ENCODE results near the gene UNKL.

DNA sequence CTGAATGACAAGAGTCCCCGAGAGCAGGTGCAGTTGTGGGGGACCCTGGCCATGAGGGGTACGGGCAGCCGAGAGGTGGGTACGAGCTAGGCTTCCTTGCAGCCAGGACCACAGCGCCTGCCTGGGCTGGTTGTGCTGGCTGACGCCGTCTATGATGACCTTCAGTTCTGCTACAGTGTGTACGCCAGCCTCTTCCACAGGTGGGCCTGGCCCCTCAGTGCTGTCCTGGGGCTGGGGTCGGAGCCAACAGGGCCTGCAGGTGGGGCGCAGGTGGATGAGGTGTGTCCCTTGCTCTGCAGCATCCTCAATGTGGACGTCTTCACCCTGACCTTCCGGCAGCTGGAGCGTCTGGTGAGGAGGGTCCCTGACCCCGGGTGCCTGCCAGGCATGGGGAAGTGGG lies 70.0 kb downstream of the UNKL start:
- TF ChIP-seq POLR2A (IDR thresholded peaks at IDR 0.05) (no peak), POLR2AphosphoS5 (IDR thresholded peaks at IDR 0.05) (no peak)
- TF ChIP-seq, protein P1, sequence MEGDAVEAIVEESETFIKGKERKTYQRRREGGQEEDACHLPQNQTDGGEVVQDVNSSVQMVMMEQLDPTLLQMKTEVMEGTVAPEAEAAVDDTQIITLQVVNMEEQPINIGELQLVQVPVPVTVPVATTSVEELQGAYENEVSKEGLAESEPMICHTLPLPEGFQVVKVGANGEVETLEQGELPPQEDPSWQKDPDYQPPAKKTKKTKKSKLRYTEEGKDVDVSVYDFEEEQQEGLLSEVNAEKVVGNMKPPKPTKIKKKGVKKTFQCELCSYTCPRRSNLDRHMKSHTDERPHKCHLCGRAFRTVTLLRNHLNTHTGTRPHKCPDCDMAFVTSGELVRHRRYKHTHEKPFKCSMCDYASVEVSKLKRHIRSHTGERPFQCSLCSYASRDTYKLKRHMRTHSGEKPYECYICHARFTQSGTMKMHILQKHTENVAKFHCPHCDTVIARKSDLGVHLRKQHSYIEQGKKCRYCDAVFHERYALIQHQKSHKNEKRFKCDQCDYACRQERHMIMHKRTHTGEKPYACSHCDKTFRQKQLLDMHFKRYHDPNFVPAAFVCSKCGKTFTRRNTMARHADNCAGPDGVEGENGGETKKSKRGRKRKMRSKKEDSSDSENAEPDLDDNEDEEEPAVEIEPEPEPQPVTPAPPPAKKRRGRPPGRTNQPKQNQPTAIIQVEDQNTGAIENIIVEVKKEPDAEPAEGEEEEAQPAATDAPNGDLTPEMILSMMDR (IDR thresholded peaks at IDR 0.05), result no peak
